Omental fat pad (tissue), 4 donors: Measurements from ENCODE around the gene EYA4. TPM values are rescaled to one million over a fixed set of nuclear protein-coding genes. Genes with fewer than 3 reads are reported as not detected.

ENCODE experiments used
- ATAC-seq: fragments of 150-250 bp; one replicate; pipeline ENCODE4 v1.9.1; 2016; ENCODE audit warnings: mild to moderate bottlenecking, moderate library complexity; ENCODE audit not compliant: low FRiP score
- DNase-seq: peaks from one replicate; pipeline ENCODE4 v3.0.0-alpha.2; 2019; ENCODE audit warnings: low spot score
- CTCF ChIP-seq, 3 donors: fragments of 450-650 bp; IDR thresholded peaks; one replicate each; pipeline ENCODE4 v1.5.1; 2016 to 2017; ENCODE audit warnings: antibody characterized with exemption in 3 of 3, mild to moderate bottlenecking in 3 of 3, moderate library complexity in 2 of 3
- total RNA-seq, 4 donors: library from RNA; depleted of rRNA; stranded (reverse); fragments of >200 nt; gene quantifications; one replicate each; pipeline ENCODE4 v1.1.0, GENCODE V29; 2016

The EYA4 gene
- total RNA-seq, 4 donors from 2014 or later, result 1.1 to 4.2 (median 2.0) TPM

- ATAC-seq (no peak), DNase-seq (no peak)
- TF ChIP-seq CTCF (IDR thresholded peaks at IDR 0.05), result no peak
Measured at GRCh38 chr6:133314947-133315346, 73.8 kb downstream of the EYA4 start.

GRCh38 chr6:133315811-133316210 lies 74.7 kb downstream of the EYA4 start:
- DNase-seq (no peak), ATAC-seq (no peak)
- TF ChIP-seq CTCF (IDR thresholded peaks at IDR 0.05), result no peak

- ATAC-seq (no peak), DNase-seq (no peak)
- TF ChIP-seq CTCF (IDR thresholded peaks at IDR 0.05), result no peak
Measured at GRCh38 chr6:133317704-133318103, 76.5 kb downstream of the EYA4 start.

- ATAC-seq, result no peak
- no peak for DNase-seq
- TF ChIP-seq CTCF (IDR thresholded peaks at IDR 0.05), result no peak
Measured at GRCh38 chr6:133326584-133326983, 85.4 kb downstream of the EYA4 start.

- DNase-seq, result no peak
- no peak for ATAC-seq
- no peak for TF ChIP-seq CTCF (IDR thresholded peaks at IDR 0.05)
Measured at GRCh38 chr6:133333852-133334251, 92.7 kb downstream of the EYA4 start.

GRCh38 chr6:133337308-133337707 lies 96.2 kb downstream of the EYA4 start:
- ATAC-seq (no peak), DNase-seq (no peak)
- no peak for TF ChIP-seq CTCF (IDR thresholded peaks at IDR 0.05)

- ATAC-seq (no peak), DNase-seq (no peak)
- no peak for TF ChIP-seq CTCF (IDR thresholded peaks at IDR 0.05)
Measured at GRCh38 chr6:133339543-133340384, 98.6 kb downstream of the EYA4 start.
